Breast epithelium (tissue), 4 donors: ENCODE measurements around the gene KYNU. TPM values are rescaled to one million over a fixed set of nuclear protein-coding genes. Genes with fewer than 3 reads are reported as not detected.
"Not testable (repeated sequence)": the region's sequence is repeated elsewhere in the genome, so short reads cannot be mapped to it uniquely, and the experiment has no call there.

ENCODE experiments used
- DNase-seq, 2 donors: peaks; one replicate each; pipeline ENCODE4 v3.0.0-alpha.2; 2019; ENCODE audit warnings: low spot score in 2 of 2
- H3K27ac ChIP-seq, 2 donors: fragments of 200-600 bp; sonication (generic) in 1 of 2; one replicate each; pipeline ENCODE4 v1.5.1; 2016 to 2019; ENCODE audit warnings: mild to moderate bottlenecking in 1 of 2
- H3K27me3 ChIP-seq, 2 donors: fragments of 200-600 bp; sonication (generic) in 1 of 2; one replicate each; pipeline versions ENCODE4 v1.5.1 to v1.6.0; 2017 to 2019; ENCODE audit warnings: control low read depth in 1 of 2, mild to moderate bottlenecking in 1 of 2
- H3K36me3 ChIP-seq: fragments of 200-600 bp; one replicate; pipeline ENCODE4 v1.5.1; 2019
- H3K4me1 ChIP-seq, 2 donors: fragments of 200-600 bp; sonication (generic); one replicate each; pipeline ENCODE4 v1.5.1; 2016 to 2019; ENCODE audit warnings: control low read depth in 1 of 2
- H3K4me3 ChIP-seq, 3 donors: fragments of 200-600 bp; sonication (generic); 1 replicate in 2 of 3; 2 replicates in 1 of 3; pipeline ENCODE4 v1.5.1; 2016 to 2019; ENCODE audit warnings: mild to moderate bottlenecking in 3 of 3, moderate library complexity in 2 of 3
- H3K9me3 ChIP-seq, 2 donors: fragments of 200-600 bp; sonication (generic) in 1 of 2; one replicate each; pipeline ENCODE4 v1.5.1; 2016 to 2019; ENCODE audit warnings: control low read depth in 1 of 2
- POLR2A ChIP-seq: fragments of 450-650 bp; IDR thresholded peaks from one replicate; pipeline ENCODE4 v1.6.1; 2016; ENCODE audit warnings: antibody characterized with exemption, mild to moderate bottlenecking, moderate library complexity
- POLR2AphosphoS5 ChIP-seq, 3 donors: sonication (generic); formaldehyde crosslinking; IDR thresholded peaks; one replicate each; pipeline ENCODE4 v1.6.1; 2017; ENCODE audit warnings: antibody characterized with exemption in 3 of 3
- intact Hi-C: fragments of 100-400 bp; cut with DNase I; formaldehyde crosslinking; loops from one replicate; pipeline ENCODE4 v1.15.1; 2023; ENCODE audit warnings: low total_unique reads
- total RNA-seq, 3 donors: library from RNA; depleted of rRNA; stranded (reverse); fragments of >200 nt; gene quantifications; one replicate each; pipeline ENCODE4 v1.1.0, GENCODE V29; 2016
- TF ChIP-seq, protein P1 (sequence below), 3 donors: fragments of 450-650 bp; IDR thresholded peaks; one replicate each; pipeline ENCODE4 v1.5.1; 2016 to 2017; ENCODE audit warnings: antibody characterized with exemption in 3 of 3, mild to moderate bottlenecking in 3 of 3, moderate library complexity in 3 of 3

The KYNU gene
- total RNA-seq, 3 donors from 2014 or later = 6.9 to 13.1 (median 11.7) TPM

DNA sequence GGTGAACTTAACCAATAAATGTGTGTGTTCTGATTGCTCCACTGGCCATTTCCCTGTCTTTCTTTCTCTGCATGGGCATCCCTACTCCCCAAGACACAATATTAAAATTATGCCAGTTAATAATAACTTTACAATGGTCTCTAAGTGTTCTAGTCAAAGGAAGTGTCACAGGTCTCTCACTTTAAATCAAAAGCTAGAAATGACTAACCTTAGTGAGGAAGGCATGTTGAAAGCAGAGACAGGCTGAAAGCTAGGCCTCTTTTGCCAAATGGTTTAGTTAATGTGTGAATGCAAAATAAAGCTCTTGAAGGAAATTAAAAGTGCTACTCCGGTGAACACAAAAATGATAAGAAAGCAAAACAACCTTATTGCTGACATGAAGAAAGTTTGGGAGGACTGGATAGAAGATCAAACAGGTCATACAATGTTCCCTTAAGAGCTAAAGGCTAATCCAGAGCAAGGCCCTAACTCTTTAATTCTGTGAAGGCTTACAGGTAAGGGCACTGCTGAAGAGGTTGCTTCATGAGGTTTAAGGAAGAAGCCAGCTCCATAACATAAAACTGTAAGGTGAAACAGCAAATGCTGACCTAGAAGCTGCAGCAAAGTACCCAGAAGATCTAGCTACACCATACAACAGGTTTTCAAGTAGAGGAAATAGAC is 207.8 kb downstream of the KYNU start:
- Histone ChIP-seq H3K4me1 (no peaks in the 10 kb centered on the region), H3K36me3 (no peaks in the 10 kb centered on the region), H3K4me3 (no peak overlapping the region), H3K27ac (no peak overlapping the region), H3K27me3 (no peaks in the 10 kb centered on the region), H3K9me3 (no peaks in the 10 kb centered on the region)
- no peak for DNase-seq
- intact Hi-C loops = no loop called here
- TF ChIP-seq POLR2A = no peak

DNA sequence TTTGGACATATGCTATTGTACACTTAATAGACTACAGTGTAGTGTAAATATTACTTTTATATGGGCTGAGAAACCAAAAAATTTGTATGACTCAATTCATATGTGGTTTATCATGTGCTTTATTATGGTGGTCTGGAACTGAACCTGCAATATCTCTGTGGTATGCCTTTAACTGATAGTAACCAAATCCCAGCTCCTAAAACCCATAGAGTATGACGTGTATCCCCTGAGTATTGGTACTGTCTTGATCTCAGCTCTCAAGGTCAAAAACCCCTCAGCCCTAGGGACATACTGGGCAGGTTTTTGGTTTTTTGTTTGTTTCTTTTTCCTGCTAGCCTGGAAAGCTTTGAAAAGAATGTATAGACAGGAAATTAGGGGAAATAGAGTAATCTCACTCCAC is 209.6 kb downstream of the KYNU start:
- no peak overlapping the region for H3K4me3 ChIP-seq
- H3K27me3 ChIP-seq = no peaks in the 10 kb centered on the region
- H3K27ac ChIP-seq = no peak overlapping the region
- no peaks in the 10 kb centered on the region for H3K9me3 ChIP-seq
- no peaks in the 10 kb centered on the region for H3K36me3 ChIP-seq
- intact Hi-C loops = no loop called here
- TF ChIP-seq POLR2AphosphoS5 (IDR thresholded peaks at IDR 0.05) = no peak
- no peak for TF ChIP-seq POLR2A
- TF ChIP-seq, protein P1, sequence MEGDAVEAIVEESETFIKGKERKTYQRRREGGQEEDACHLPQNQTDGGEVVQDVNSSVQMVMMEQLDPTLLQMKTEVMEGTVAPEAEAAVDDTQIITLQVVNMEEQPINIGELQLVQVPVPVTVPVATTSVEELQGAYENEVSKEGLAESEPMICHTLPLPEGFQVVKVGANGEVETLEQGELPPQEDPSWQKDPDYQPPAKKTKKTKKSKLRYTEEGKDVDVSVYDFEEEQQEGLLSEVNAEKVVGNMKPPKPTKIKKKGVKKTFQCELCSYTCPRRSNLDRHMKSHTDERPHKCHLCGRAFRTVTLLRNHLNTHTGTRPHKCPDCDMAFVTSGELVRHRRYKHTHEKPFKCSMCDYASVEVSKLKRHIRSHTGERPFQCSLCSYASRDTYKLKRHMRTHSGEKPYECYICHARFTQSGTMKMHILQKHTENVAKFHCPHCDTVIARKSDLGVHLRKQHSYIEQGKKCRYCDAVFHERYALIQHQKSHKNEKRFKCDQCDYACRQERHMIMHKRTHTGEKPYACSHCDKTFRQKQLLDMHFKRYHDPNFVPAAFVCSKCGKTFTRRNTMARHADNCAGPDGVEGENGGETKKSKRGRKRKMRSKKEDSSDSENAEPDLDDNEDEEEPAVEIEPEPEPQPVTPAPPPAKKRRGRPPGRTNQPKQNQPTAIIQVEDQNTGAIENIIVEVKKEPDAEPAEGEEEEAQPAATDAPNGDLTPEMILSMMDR (IDR thresholded peaks at IDR 0.05) = no peak
- H3K4me1 ChIP-seq = no peaks in the 10 kb centered on the region
- no peak for DNase-seq

DNA sequence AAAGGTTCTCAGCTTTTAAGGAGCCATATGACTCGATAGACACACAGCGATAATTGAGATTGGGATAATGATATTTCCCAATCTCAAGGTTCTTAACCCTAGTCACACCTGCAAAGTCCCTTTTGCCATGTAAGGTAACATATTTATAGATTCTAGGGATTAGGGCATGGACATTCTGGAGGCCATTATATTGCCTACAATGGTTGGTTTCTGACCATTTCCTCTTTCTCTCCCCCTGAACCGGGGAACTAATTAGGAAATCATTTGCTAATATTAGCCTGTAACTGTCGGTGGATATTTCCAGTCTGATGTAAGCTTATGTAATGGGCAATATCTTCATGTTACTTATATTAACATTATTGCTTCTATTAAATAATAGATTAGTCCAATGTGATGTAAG is 210.9 kb downstream of the KYNU start:
- H3K4me3 ChIP-seq = no peak overlapping the region
- intact Hi-C loops = no loop called here
- no peak for TF ChIP-seq POLR2A
- TF ChIP-seq, protein P1 (IDR thresholded peaks at IDR 0.05) = no peak
- no peak for TF ChIP-seq POLR2AphosphoS5 (IDR thresholded peaks at IDR 0.05)
- H3K36me3 ChIP-seq = no peaks in the 10 kb centered on the region
- no peaks in the 10 kb centered on the region for H3K27me3 ChIP-seq
- no peak overlapping the region for H3K27ac ChIP-seq
- DNase-seq = no peak
- no peaks in the 10 kb centered on the region for H3K4me1 ChIP-seq
- H3K9me3 ChIP-seq = no peaks in the 10 kb centered on the region

DNA sequence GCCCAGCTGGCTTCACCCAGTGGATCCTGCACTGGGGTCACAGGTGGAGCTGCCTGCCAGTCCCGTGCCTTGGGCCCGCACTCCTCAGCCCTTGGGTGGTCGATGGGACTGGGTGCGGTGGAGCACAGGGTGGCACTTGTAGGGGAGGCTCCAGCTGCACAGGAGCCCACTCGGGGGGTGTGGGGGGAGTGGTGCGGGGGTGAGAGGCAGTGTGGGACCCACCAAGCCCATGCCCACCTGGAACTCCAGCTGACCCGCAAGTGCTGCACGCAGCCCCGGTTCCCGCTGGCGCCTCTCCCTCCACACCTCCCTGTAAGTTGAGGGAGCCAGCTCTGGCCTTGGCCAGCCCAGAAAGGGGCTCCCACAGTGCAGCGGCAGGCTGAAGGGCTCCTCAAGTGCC is 212.1 kb downstream of the KYNU start:
- intact Hi-C loops, H3K4me3 ChIP-seq, H3K4me1 ChIP-seq, DNase-seq, H3K36me3 ChIP-seq, H3K27ac ChIP-seq, H3K9me3 ChIP-seq, H3K27me3 ChIP-seq: not testable (repeated sequence)
